Upper lobe of left lung (tissue), 6 donors: ENCODE results near the gene TOM1L2. TPM values are rescaled to one million over a fixed set of nuclear protein-coding genes. Genes with fewer than 3 reads are reported as not detected.

Experiments
- ATAC-seq, 2 donors: fragments of 200-7000 bp; cut with Tn5 transposase; one replicate each; pipeline ENCODE4 v1.9.1; 2022; ENCODE audit warnings: mild to moderate bottlenecking in 2 of 2, moderate library complexity in 2 of 2; ENCODE audit not compliant: low FRiP score in 2 of 2
- DNase-seq, 2 donors: peaks; one replicate each; pipeline ENCODE4 v3.0.0-alpha.2; 2019 to 2020
- H3K27ac ChIP-seq, 4 donors: fragments of 200-600 bp; sonication (generic); one replicate each; pipeline ENCODE4 v1.5.1; 2016 to 2019
- H3K27me3 ChIP-seq, 4 donors: fragments of 200-600 bp; sonication (generic); one replicate each; pipeline ENCODE4 v1.5.1; 2017 to 2019
- H3K36me3 ChIP-seq, 4 donors: fragments of 200-600 bp; sonication (generic); one replicate each; pipeline ENCODE4 v1.5.1; 2016 to 2019
- H3K4me1 ChIP-seq, 4 donors: fragments of 200-600 bp; sonication (generic); one replicate each; pipeline ENCODE4 v1.5.1; 2018 to 2019
- H3K4me3 ChIP-seq, 4 donors: fragments of 200-600 bp; sonication (generic); one replicate each; pipeline ENCODE4 v1.5.1; 2017 to 2019; ENCODE audit warnings: mild to moderate bottlenecking in 2 of 4, moderate library complexity in 1 of 4
- H3K9me3 ChIP-seq, 4 donors: fragments of 200-600 bp; sonication (generic); one replicate each; pipeline ENCODE4 v1.5.1; 2018 to 2019
- EP300 ChIP-seq, 4 donors: sonication (generic); formaldehyde crosslinking; IDR thresholded peaks; one replicate each; pipeline ENCODE4 v1.5.1; 2017; ENCODE audit warnings: antibody characterized with exemption in 4 of 4, control low read depth in 2 of 4
- POLR2A ChIP-seq, 4 donors: fragments of 450-650 bp; IDR thresholded peaks; one replicate each; pipeline ENCODE4 v1.5.1; 2016 to 2017; ENCODE audit warnings: antibody characterized with exemption in 4 of 4, mild to moderate bottlenecking in 2 of 4
- POLR2AphosphoS5 ChIP-seq, 2 donors: sonication (generic); formaldehyde crosslinking; IDR thresholded peaks; one replicate each; pipeline ENCODE4 v1.5.1; 2017; ENCODE audit warnings: antibody characterized with exemption in 2 of 2
- WGBS, 2 donors: methylation state at CpG; one replicate each; pipeline ENCODE4 v1.1.5; 2017 to 2018; 5-methylcytosine and 5-hydroxymethylcytosine counted together
- total RNA-seq, 6 donors: library from RNA; depleted of rRNA in 4 of 6; stranded (reverse); fragments of >200 nt in 4 of 6; gene quantifications; one replicate each; pipeline versions ENCODE4 v1.1.0 to v1.2.1, GENCODE V29; 2016 to 2021
- TF ChIP-seq, protein P1 (sequence below), 6 experiments: fragments of 450-650 bp in 4 of 6; fragments of 200-600 bp in 2 of 6; sonication (generic) in 2 of 6; IDR thresholded peaks; one replicate each; pipeline ENCODE4 v1.5.1; 2016 to 2019; ENCODE audit warnings: antibody characterized with exemption in 6 of 6
- donor health status: DM: no; HTN: no; CAD: no; lungs with moderate emphysema.
- donor health status: DM: no; HTN: yes; CAD: no; lungs with severe emphysema.

The TOM1L2 gene
- total RNA-seq, 6 donors from 2014 or later = 54.2 to 134 (median 72.9) TPM

DNA sequence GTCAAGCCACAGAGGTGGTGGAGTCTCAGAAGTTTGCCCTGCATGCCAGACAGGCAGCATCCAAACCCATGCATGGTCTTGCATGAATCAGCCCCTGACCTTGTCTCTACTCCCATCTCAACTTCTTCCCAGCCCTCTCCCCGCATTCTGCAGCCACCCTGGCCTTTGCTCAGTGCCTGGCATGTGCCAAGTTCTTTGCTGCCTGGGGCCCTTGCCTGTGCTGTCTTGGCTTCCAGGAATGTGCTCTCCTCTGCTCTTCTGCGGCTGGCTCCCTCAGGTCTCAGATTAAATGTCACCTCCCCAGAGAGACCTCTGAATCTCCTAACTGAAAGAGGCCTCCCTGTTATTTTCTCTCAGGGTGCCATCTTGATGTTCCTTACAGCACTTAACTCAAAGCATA is 18.1 kb upstream of the TOM1L2 start:
- no peak overlapping the region for H3K27ac ChIP-seq
- WGBS, 2 donors = 78 to 85% methylated on average over 2 of the region's 2 CpGs

DNA sequence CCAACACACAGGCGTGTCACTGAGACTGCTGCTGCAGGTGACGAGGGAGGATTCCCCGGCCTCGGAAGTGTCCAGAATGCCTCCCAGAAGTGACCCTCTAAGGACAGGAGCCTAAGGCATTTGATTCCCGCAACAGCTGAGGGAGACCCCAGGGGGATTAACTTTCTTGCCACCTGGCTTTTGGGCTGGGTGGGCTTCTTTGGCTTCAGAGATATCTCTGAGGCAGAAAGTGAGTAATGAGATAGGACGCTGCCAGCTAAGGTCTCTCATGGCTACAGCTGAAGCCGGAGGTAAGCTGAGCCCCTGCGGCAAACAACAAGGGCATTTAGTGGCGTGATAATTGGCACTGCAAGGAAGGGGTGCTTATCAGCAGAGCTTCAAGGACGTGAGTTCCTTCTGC is 17.4 kb upstream of the TOM1L2 start:
- H3K36me3 ChIP-seq = peaks cover 0 to 5% (median 0%) of the 10 kb centered on the region in 4 donors
- ATAC-seq (no peak), DNase-seq (no peak)
- 85 to 91% methylated on average over 8 to 10 of the region's 10 CpGs for WGBS, 2 donors
- H3K27me3 ChIP-seq = no peaks in the 10 kb centered on the region
- no peak for TF ChIP-seq POLR2A (IDR thresholded peaks at IDR 0.05)
- no peak for TF ChIP-seq POLR2AphosphoS5 (IDR thresholded peaks at IDR 0.05)
- no peak for TF ChIP-seq EP300 (IDR thresholded peaks at IDR 0.05)
- no peak overlapping the region for H3K27ac ChIP-seq
- H3K4me1 ChIP-seq = no peaks in the 10 kb centered on the region
- H3K4me3 ChIP-seq = no peak overlapping the region
- H3K9me3 ChIP-seq = no peaks in the 10 kb centered on the region

More for the DNA sequence above, 18.1 kb upstream of the TOM1L2 start:
- Histone ChIP-seq H3K36me3 (peaks cover 0 to 5% (median 0%) of the 10 kb centered on the region in 4 donors), H3K9me3 (no peaks in the 10 kb centered on the region), H3K4me1 (no peaks in the 10 kb centered on the region), H3K4me3 (no peak overlapping the region), H3K27me3 (no peaks in the 10 kb centered on the region)
- ATAC-seq (no peak), DNase-seq (no peak)
- TF ChIP-seq POLR2AphosphoS5 (IDR thresholded peaks at IDR 0.05) (no peak), POLR2A (IDR thresholded peaks at IDR 0.05) (no peak), EP300 (IDR thresholded peaks at IDR 0.05) (no peak)
- TF ChIP-seq, protein P1, sequence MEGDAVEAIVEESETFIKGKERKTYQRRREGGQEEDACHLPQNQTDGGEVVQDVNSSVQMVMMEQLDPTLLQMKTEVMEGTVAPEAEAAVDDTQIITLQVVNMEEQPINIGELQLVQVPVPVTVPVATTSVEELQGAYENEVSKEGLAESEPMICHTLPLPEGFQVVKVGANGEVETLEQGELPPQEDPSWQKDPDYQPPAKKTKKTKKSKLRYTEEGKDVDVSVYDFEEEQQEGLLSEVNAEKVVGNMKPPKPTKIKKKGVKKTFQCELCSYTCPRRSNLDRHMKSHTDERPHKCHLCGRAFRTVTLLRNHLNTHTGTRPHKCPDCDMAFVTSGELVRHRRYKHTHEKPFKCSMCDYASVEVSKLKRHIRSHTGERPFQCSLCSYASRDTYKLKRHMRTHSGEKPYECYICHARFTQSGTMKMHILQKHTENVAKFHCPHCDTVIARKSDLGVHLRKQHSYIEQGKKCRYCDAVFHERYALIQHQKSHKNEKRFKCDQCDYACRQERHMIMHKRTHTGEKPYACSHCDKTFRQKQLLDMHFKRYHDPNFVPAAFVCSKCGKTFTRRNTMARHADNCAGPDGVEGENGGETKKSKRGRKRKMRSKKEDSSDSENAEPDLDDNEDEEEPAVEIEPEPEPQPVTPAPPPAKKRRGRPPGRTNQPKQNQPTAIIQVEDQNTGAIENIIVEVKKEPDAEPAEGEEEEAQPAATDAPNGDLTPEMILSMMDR (IDR thresholded peaks at IDR 0.05) = no peak

DNA sequence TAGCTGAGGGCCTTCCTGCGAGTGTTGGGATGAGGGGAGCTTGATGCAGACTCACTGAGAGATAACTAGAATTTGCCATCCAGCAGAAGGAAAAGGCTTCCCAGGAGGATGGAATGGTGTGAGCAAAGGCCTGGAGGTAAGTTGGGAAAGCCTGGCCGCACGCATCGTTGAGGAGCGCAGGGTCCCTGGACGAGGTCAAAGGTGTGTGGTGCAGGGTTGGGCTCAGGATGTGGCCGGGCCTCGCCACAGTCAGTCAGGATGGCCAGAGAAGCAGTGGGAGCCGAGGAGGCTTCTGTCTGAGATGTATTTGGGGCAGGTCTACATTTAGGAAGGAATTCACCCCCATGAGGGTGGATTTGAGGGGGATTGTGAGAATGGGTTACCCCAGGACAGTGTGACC is 16.9 kb upstream of the TOM1L2 start:
- Histone ChIP-seq H3K4me3 (no peak overlapping the region), H3K9me3 (no peaks in the 10 kb centered on the region), H3K27me3 (no peaks in the 10 kb centered on the region), H3K36me3 (peaks cover 0 to 5% (median 0%) of the 10 kb centered on the region in 4 donors), H3K4me1 (no peaks in the 10 kb centered on the region), H3K27ac (no peak overlapping the region)
- WGBS, 2 donors = 89 to 91% methylated on average over 9 of the region's 9 CpGs
- ATAC-seq (no peak), DNase-seq (no peak)
- TF ChIP-seq, protein P1 (IDR thresholded peaks at IDR 0.05) = no peak
- no peak for TF ChIP-seq POLR2AphosphoS5 (IDR thresholded peaks at IDR 0.05)
- no peak for TF ChIP-seq POLR2A (IDR thresholded peaks at IDR 0.05)
- no peak for TF ChIP-seq EP300 (IDR thresholded peaks at IDR 0.05)

DNA sequence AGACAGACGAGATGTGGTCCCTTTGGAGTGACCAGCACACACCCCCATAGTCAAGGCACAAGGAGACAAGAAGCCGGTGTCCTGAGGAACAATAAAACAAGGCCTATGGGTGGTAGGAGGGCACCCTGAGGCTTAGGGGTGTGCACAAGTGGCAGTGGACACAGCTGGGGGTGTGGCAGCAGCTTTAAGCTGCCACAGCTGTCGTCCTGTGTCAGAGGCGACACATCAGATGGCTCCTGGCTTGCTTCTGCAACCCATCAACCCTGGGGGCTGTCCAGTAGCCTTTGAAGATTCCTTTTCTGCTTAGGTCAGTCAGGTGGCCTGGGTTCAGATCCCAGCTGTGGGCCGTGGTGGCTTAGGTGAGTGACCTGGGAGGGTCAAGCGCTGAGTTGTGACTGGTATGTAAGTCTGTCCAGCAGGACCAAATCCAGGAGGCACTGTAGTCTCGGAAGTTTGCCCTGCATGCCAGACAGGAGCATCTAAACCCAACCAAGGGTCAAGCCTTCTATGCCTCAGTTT is 16.3 kb upstream of the TOM1L2 start:
- 89 to 96% methylated on average over 2 to 7 of the region's 7 CpGs for WGBS, 2 donors
- Histone ChIP-seq H3K36me3 (peaks cover 0 to 5% (median 0%) of the 10 kb centered on the region in 4 donors), H3K9me3 (no peaks in the 10 kb centered on the region), H3K4me1 (no peaks in the 10 kb centered on the region), H3K27me3 (no peaks in the 10 kb centered on the region), H3K27ac (no peak overlapping the region), H3K4me3 (no peak overlapping the region)
- DNase-seq = no peak
- TF ChIP-seq, protein P1 (IDR thresholded peaks at IDR 0.05) = no peak
- TF ChIP-seq EP300 (IDR thresholded peaks at IDR 0.05) = no peak
- TF ChIP-seq POLR2A (IDR thresholded peaks at IDR 0.05) = no peak
- no peak for TF ChIP-seq POLR2AphosphoS5 (IDR thresholded peaks at IDR 0.05)
- no peak for ATAC-seq

DNA sequence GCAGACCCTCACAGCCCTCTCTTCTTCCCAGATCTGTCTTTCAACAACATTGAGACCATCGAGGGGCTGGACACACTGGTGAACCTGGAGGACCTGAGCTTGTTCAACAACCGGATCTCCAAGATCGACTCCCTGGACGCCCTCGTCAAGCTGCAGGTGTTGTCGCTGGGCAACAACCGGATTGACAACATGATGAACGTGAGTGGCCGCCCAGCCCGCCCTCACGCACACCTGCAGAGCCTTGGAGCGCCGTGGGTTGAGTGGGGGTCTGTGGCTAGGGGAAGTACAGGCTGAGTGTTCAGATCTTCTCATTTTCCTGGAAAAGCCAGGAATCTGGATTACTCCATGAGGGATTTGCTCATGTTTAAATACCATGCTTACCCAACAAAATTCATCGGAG is 15.7 kb upstream of the TOM1L2 start:
- TF ChIP-seq, protein P1 (IDR thresholded peaks at IDR 0.05) = no peak
- no peak for TF ChIP-seq EP300 (IDR thresholded peaks at IDR 0.05)
- TF ChIP-seq POLR2A (IDR thresholded peaks at IDR 0.05) = no peak
- no peak for TF ChIP-seq POLR2AphosphoS5 (IDR thresholded peaks at IDR 0.05)
- no peak for DNase-seq

More for the DNA sequence above, 15.7 kb upstream of the TOM1L2 start:
- H3K27me3 ChIP-seq = no peaks in the 10 kb centered on the region
- H3K27ac ChIP-seq = no peak overlapping the region
- no peak for ATAC-seq
- H3K36me3 ChIP-seq = peaks cover 0 to 2% (median 0%) of the 10 kb centered on the region in 4 donors
- H3K4me1 ChIP-seq = no peaks in the 10 kb centered on the region
- H3K4me3 ChIP-seq = no peak overlapping the region
- 85 to 86% methylated on average over 14 of the region's 14 CpGs for WGBS, 2 donors
- H3K9me3 ChIP-seq = no peaks in the 10 kb centered on the region
